Testis (tissue), 2 donors: Measurements from ENCODE around the gene LARGE2.

ENCODE experiments used
- CTCF ChIP-seq, 3 experiments: fragments of 450-650 bp in 2 of 3; fragments of 200-600 bp in 1 of 3; sonication (generic) in 1 of 3; IDR thresholded peaks; one replicate each; pipeline ENCODE4 v1.5.1; 2016 to 2019; ENCODE audit warnings: antibody characterized with exemption in 3 of 3, mild to moderate bottlenecking in 2 of 3, moderate library complexity in 1 of 3
- POLR2A ChIP-seq: fragments of 450-650 bp; IDR thresholded peaks from one replicate; pipeline ENCODE4 v1.6.1; 2017; ENCODE audit warnings: antibody characterized with exemption, mild to moderate bottlenecking, moderate library complexity

GRCh38 chr11:45933131-45933831 lies 10.8 kb downstream of the LARGE2 start:
- TF ChIP-seq CTCF (IDR thresholded peaks at IDR 0.05) (no peak), POLR2A (no peak)
